IPS DF 4.7 (cell line): ENCODE measurements around the gene PPFIBP2.

Source experiments
- DNase-seq: peaks from one replicate; pipeline ENCODE4 v3.0.0-alpha.2; 2013; ENCODE audit warnings: low spot score; ENCODE audit errors: extremely low read depth

Gene PPFIBP2

GRCh38 chr11:7688238-7688826, 174.5 kb downstream of the PPFIBP2 start:
- DNase-seq = no peak

DNA sequence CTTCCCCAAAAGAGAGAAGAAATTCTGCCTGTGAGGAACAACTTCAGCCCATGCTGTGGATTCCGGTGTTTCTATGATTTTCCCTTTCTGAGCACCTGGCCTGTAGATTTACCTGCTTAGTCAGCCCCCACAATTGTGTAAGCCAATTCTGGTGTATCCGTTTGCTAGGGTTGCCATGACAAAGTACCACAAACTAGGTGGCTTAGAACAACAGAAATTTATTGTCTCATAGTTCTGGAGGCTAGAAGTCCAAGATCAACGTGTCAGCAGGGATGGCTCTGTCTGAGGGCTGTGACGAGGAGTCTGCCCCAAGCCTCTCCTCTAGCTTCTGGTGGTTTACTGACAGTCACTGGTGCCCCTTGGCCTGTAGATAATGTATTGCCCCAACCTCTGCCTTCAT, 175.4 kb downstream of the PPFIBP2 start:
- DNase-seq = no peak

GRCh38 chr11:7690648-7691047, 176.8 kb downstream of the PPFIBP2 start:
- no peak for DNase-seq

DNA sequence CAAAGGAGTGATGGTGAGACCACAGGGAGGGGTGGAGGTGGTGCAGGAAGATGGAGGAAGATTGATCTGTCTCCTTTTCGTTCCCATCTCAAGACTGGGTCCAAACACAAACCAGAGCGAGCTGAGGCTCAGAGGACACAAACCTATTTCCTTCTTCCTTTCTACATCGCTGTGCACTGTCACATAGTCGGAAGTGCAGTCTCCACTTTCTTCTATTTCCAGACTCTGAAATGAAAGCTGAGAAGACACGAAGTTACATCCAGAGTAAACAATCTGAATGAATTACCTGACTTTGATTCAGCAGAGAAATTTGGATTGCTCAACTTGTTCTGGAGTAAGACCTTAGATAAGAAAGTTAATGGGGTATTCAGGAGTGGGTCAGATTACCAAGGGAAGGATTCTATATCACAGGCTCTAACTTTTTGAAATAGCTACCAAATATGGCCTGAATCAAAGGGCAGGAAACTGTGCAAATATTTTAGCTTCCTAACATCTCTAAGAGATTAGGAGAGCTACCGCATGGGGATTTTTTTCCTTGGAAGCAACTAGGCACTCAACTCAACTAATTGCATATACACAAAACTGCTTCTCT, 178.1 kb downstream of the PPFIBP2 start:
- no peak for DNase-seq

- no peak for DNase-seq
These were observed 178.6 kb downstream of the PPFIBP2 start for GRCh38 chr11:7692426-7692825.

DNA sequence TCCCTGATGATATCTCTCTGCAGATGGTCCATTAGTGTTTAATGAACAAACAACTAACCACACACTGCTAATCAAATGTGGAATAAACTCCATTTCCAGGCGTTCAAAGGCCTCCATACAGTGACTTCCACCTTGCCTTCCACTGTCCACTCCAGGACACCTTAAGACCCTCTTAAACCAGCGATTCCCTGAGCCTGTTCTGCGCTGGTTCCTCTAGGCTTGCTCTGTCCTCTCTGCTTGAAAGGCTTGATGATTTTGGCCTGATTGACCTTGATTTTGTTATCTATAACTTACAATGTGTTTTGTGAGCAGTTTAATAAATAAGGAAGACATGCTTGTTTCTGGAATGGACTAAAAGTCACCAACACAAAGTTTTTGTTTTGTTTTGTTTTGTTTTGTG, 180.4 kb downstream of the PPFIBP2 start:
- no peak for DNase-seq

GRCh38 chr11:7696424-7696823, 182.6 kb downstream of the PPFIBP2 start:
- DNase-seq = no peak
